HG03280 (cell line): ENCODE results near the gene RADIL.
"Not testable (repeated sequence)": the region's sequence is repeated elsewhere in the genome, so short reads cannot be mapped to it uniquely, and the experiment has no call there.

Source experiments
- ATAC-seq: cut with Tn5 transposase; IDR thresholded peaks from one replicate; pipeline ENCODE4 v1.9.1; 2021; ENCODE audit warnings: mild to moderate bottlenecking, moderate library complexity; ENCODE audit not compliant: unreplicated experiment

The RADIL gene

DNA sequence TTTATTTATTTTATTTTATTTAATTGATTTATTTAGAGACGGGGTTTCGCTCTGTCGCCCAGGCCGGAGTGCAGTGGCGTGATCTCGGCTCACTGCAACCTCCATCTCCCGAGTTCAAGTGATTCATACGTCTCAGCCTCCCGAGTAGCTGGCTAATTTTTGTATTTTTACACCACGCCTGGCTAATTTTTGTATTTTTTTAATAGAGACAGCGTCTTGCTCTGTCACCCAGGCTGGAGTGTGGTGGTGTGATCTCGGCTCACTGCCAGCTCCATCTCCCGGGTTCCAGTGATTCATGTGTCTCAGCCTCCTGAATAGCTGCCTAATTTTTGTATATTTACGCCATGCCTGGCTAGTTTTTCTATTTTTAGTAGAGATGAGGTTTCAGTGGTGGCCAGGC lies 73.8 kb downstream of the RADIL start:
- ATAC-seq: no peak

DNA sequence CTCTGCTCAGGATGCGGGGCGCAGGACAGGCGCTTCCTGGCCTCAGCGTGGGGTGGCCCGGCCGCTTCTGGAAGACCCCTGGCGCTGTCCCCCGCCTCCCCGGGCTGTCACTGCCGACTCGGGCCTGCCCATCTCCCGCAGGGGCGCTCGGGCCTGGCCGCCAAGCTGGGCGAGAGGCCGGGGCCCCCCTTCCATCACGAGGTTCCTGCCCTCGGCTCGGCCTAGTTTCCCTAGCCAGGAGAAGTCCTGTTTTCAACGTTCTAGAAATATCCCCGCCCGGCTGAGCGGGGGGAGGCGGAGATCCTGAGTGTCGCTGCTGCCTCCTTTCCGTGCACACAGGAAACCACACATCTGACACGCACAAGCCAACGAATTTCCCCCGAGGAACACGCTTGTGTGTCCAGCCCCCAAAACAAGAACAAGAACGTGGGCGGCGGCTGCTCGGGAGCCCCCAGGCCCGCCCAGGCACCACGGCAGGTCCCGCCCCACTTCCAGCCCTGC lies 74.4 kb downstream of the RADIL start:
- ATAC-seq: no peak

DNA sequence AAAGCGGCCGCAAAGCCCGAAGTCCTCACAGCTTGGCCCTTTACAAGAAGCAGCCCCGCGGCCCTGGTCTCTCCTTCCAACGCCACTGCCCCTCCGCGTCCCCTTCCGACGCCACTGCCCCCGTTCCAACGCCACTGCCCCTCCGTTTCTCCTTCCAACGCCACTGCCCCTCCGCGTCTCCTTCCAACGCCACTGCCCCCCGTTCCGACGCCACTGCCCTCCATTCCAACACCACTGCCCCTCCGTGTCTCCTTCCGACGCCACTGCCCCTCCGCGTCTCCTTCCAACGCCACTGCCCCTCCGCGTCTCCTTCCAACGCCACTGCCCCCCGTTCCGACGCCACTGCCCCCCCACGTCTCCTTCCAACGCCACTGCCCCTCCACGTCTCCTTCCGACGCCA lies 75.0 kb downstream of the RADIL start:
- no peak for ATAC-seq

DNA sequence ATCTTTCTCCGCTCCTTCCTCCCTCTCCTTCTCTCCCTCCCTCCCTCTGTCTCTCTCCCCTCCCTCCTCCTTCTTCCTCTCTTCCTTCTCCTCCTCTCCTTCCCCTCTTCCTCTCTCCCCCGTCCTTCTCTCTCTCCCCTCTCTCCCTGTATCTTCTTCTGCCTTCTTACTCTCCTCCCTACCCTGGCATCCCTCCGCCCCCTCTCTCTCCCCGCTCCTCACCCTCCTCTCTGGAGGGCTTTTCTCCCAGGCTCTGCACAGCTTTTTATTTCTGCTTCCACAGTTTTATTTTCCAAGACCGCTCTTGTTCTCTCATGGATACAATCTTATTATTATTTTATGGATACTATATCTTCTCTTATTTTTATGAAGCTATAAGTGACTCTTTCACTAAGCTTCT lies 75.5 kb downstream of the RADIL start:
- ATAC-seq: no peak

DNA sequence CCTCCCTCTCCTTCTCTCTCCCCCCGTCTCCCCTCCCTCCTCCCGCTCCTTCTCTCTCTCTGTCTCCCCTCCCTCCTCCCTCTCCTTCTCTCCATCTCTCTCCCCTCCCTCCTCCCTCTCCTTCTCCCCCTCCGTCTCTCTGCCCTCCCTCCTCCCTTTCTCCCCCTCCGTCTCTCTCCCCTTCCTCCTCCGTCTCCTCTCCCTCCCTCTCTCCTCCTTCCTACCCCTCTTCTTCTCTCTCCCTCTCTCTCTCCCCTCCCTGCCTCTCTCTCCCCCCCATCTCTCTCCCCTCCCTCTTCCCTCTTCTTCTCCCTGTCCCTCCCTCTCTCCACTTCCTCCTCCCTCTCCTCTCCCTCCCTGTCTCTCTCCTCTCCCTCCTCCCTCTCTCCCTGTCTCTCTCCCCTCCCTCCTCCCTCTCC lies 75.9 kb downstream of the RADIL start:
- no peak for ATAC-seq

DNA sequence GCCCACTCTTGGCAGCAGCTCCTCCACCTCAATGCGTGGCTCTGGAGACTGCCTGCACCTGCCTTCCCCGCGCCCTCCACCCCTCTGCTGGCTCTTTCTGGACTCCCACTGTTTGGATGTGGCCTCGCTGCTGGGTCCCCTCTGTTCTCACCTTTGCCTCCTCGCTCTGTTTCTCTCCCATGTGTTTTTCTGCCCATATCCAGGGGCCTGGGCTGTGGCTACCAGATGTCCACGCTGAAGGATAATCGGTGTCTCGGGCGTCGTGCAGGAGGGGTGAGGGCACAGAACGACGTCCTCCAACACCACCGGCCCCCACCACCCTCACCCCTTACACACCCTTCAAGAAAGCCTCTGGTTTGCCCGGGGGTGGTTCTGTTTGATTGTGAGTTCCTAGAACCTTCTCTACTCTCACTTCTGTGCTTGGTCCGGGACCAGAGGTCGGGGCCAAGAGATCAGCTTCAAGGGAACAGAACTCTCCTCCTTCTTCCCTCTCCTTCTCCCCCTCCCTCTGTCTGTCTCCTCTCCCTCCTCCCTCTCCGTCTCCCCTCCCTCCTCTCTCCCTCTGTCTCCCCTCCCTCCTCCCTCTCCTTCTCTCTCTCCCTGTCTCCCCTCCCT lies 76.4 kb downstream of the RADIL start:
- ATAC-seq: no peak

DNA sequence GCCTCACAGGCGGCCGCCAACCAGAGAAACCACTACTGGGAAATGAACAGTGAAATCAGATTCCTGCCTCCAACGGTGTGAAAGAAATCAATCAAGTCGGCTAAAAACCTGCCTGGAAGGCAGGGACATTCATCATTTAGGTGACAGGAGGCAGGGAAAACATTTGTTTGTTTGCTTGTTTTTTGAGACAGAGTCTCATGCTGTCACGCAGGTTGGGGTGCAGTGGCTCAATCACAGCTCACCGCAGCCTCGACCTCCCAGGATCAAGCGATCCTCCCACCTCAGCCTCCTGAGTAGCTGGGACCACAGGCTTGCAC lies 77.6 kb downstream of the RADIL start:
- ATAC-seq: no peak

DNA sequence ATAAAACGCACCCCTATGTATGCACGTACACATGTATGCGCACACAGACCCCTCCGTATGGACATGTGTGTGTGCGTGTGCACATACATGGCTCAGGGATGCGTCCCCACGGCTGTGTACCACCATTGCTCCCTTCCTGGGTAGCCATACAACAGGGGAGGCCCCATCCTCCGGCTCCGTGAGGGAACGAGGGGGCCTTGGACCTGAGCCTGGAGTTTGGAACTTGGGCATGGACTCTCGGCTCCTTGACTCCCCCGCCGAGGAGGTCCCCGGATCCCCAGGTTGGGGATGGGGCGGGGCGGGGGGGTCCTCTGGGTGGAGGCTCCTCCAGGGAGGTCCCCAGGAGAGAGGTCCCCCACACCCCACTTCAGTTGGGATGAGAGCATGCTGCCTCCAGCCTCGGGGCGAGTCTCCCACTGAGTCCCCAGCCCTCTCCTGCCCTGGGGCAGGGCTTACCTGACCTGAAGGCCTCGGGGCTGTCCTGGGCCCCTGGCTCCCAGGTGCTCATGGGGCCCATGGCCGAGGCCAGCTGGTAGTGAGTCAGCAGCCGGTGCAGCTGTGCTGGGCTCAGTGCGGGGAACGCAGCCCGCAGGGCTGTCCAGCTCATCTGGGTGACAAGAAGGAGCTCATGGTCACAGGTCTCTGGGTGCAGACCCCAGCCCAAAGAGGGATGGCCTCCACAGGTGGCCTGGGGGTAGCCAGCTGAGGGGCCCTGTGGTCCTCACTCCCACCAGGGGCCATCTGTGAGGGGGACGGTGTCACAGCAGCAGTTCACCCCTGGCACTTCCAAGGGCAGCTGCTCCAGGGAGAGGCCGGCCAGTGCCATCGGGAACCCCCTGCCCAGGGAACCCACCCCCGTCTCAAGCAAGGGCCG lies 78.2 kb downstream of the RADIL start:
- no peak for ATAC-seq

DNA sequence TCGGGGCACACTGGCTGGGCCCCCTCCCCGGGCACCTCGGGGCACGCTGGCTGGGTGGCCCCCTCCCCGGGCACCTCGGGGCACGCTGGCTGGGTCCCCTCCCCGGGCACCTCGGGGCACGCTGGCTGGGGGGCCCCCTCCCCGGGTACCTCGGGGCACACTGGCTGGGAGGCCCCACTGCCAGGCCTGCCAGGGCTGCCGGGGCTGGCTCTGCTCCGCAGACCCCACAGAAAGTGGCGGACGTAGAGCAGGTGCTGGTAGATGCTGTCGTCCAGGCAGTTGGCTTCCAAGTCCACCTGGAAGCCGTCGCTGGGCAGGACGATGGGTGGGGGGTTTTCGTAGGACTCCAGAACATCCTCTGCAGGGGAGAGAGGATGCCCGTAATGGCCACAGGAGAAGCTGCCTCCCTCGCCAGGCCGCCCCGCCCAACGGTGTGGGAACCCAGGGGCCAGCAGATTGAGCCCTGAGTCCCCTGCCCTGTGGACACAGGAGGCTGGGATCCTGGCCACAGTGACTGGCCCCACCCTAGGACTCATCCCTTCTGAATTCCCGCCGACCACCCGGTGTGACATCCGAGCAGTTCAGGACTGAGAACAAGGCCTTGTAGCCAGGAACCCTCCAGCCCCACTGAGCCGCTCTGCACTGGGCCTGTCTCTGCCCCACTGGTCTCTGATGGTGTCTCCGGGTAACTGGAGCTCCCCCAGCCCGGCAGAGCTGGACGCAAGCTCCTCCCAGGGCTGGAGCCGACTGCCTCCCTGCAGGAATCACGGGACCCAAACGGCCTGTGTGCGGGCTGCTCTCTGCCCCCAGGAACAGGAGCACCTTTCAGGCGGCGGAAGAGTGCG lies 79.9 kb downstream of the RADIL start:
- ATAC-seq: no peak

DNA sequence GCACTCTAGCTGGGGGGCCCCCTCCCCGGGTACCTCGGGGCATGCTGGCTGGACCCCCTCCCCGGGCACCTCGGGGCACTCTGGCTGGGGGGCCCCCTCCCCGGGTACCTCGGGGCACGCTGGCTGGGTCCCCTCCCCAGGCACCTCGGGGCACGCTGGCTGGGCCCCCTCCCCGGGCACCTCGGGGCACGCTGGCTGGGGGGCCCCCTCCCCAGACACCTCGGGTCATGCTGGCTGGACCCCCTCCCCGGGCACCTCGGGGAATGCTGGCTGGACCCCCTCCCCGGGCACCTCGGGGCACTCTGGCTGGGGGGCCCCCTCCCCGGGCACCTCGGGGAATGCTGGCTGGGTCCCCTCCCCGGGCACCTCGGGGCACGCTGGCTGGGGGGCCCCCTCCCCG lies 80.9 kb downstream of the RADIL start:
- ATAC-seq: not testable (repeated sequence)

DNA sequence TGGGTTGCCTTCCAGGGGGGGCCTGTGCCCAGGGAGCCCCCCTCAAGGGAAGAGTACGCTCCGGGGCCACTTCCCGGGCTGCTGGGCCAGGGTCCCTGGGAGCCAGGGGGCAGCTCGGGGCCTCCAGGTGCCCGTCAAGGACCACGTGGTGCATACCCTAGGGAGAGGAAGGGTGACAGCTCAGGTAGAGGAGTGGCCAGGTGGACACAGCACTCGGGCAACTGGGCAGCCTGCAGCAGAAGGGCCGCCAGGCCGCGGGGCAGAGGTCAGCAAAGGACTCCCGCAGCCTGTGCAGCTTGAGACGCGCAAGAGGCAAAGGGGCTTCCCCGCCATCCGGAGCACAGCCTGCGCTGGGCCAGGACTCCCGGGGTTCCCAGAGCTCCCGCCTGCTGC lies 81.7 kb downstream of the RADIL start:
- ATAC-seq: no peak

DNA sequence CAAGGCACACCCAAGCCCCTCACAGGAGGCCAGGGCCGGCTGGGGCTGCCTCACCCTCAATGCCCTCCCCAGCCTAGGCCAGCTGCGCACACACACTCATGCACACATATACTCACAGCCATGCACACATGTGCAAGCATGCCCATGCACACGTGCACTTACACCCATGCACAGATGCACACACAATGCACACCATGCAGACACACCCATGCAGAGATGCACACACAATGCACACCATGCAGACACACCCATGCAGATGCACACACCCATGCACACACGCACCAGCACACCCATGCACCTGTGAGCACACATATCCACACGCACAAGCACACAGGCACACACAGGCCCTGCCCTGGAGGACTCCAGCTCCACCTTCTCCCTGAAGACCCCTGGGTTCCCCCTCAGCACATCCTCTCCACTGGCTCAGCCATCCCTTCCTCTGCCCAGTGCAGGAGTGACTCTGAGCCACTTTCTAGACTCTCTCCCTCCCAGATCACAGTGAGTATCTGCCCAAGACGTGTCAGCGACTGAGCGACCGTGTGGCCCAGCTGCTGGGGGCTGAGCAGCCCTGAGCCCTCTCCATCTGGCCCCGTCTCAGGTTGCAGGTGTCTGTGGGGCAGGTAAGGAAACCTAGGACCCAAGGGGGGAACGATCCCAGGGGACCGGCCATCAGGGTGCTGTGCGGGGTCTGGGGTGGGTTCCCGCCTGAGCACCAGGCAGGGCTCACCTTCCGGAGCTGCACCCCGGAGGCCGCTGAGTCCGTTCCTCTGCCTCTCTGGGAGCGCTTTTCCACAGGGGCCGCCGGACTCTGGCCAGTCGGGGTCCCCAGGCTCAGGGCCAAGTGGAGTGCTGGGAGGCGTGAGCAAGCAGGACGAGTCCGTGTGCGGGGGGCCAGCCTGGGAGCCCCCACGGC lies 82.3 kb downstream of the RADIL start:
- no peak for ATAC-seq

DNA sequence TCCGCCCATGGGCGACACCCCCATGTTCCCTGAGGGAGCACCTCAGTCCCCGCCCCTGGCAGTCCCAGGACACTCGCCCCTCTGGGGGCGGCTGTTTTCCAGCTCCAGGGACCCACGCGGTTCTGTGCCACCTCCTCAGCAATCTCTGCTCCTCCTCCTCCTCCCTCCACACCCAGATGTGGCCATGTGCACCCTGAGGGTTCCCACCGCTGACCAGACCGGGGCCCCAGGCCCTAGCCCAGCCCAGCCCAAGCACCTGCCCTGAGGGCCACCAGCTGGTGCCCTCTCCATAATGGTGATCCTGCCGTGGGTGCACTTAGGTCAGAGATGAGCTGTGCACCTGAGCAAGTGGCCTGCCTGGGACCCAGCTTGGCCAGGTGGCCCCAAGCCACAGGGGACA lies 83.0 kb downstream of the RADIL start:
- ATAC-seq: no peak

DNA sequence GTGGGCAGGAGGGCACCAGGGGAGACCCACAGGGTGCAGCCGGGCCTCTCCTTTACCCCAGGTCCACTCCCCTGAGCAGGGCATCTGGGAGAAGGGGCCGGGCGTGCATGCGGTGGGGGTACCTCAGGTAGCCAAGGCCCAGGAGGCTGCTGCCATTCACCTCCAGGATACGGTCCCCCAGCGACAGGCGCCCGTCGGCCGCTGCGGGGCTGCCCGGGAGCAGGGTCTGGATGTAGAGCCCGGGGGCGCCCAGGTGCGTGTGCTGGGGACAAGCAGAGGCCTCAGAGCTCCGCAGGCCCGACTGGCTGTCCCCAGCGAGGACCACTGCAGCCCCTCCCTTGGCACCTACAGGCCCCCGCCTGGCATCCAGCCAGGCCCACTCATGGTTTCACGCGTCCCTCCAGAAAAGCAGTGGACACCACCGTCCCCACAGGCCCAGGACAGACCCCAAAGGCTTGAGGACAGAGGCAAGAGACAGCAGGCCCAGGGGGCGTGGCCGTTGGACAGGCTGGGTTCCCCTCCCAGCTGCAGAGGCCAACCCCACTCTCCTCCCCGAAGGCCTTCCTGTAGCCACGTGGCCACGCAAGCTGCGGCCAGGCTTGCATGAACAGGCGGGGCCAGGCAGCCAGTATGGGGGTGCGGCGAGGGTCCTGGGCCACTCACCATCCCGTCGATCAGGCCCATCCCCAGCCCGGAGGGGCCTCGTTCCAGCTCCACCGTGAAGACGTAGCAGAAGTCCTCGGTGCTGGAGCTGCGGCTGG lies 83.8 kb downstream of the RADIL start:
- no peak for ATAC-seq

DNA sequence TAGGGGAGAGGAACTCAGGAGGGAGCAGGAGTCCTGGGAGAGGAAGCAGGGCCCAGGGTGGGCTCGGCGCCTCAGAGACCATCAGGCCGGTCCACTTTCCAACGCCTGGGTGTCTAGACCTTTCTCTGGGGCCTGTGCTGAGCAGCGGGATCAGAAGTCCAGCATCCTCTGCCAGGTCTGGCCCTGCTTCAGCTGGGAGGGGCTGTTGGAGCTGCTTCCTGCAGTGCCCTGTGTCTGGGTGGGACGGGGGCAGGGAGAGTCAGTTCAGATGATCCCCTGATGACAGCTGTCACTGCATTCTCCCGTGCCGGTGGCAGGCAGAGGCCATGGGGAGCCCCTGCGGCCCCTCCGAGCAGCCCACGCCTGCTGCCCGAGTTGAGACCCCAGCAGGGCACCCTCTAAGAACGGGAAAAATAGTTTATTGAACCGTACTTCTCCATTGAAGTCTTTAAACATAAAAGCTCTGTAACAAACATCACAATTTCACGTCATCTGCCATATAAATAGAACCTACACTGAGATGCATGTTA lies 84.7 kb downstream of the RADIL start:
- ATAC-seq: no peak

DNA sequence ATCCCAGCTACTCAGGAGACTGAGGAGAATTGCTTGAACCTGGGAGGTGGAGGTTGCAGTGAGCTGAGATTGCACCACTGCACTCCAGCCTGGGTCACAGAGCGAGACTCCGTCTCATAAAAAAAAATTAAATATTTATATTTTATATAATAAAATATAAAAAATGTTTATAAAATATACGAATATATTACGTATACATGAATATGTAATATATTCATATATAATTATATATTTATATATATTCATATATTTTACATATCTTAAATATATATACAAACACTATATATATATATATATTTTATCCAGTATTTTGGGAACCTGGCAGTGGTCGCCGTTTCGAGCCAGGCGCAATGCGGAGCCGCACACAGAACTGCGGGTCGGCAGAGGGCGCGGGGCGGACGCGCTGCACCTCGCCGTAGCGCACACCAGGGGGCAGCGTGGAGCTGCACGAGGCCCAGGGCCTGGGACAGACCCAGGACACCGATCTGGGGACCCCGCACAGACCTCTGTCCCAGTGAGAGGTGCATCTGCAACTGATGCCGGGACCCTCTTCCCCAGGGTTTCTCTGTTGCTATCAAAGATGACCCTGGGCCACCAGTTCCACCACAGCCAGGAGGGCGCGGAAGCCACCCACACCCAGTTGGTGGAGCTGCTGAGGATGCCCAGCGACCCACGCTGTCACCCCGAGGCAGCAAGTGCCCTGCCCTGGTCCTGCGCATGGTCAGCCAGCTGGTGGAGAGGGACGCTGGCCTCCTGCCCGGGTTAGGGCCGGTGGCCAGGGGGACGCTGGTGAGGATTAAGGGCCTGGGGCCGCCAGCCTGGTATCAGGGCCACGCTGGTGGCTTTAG lies 85.4 kb downstream of the RADIL start:
- no peak for ATAC-seq

DNA sequence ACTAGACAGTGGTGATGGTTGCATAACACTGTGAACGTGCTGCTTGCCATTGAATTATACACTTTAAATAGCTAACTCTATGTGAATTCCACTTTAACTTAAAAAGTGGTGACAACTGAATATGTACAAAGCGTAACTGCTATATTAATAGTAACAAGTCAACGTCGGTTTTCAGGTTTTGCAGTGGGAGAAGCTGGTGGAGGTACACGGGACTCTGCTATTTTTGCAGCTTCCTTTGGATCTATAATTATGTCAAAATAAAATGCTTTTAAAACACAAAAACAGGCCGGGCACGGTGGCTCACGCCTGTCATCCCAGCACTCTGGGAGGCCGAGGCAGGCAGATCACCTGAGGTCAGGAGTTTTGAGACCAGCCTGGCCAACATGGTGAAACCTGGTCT lies 87.1 kb downstream of the RADIL start:
- no peak for ATAC-seq

DNA sequence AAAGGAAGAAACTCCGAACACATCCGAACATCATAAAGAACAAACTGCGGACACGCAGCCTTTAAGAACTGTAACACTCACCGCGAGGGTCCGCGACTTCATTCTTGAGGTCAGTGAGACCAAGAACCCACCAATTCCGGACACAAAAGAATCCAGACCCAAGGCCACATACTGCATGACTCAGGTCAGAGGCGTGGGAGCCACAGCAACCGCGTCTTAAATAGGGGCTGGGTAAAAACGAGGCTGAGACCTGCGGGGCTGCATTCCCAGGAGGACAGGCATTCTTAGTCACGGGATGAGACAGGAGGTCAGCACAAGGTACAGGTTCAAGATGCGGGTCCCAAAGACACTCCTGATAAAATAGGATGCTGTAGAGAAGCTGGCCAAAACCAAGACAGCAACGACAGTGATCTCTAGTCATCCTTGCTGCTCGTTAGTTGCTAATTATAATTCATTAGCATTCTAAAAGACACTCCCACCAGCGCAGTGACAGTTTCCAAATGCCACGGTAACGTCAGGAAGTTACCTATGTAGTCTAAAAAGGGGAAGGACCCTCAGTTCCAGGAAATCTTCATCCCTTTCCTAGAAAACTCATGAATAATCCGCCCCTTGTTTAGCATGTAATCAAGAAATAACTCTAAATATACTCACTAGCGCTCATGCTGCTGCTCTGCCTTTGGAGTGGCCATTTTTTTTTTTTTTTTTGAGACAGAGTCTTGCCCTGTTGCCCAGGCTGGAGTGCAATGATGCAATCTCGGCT lies 88.7 kb downstream of the RADIL start:
- no peak for ATAC-seq
